ENCODE measurements around the gene NRG2. TPM values are rescaled to one million over a fixed set of nuclear protein-coding genes. Genes with fewer than 3 reads are reported as not detected.

NRG2 gene
- total and polyA plus RNA-seq, 2 of the 4 experiments (the other 2 are of a cell fraction): 0.18 TPM; not detected in 1

DNA sequence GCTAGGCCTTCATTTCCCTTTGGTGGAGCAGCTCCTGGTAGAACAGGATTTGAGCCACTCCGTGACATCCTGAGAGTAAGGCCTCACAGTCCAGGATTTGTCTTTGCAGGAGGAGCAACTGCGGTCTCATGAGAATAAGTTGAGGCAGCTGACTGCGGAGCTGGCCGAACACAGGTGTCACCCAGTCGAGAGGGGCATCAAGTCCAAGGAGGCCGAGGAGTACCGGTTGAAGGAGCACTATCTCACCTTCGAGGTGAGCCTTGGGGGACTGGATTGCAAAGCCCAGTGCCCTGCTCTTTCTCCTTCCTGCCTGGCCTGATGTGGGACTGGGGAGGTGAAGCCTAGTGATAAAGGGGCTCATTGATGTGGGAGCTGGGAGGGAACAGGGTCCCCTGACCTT, 203.2 kb downstream of the NRG2 start:
- dilution Hi-C loops (cut with HindIII; ENCODE audit: low sequenced_read_pairs, unreplicated experiment): no loop called here

More for the DNA sequence above, 203.2 kb downstream of the NRG2 start:
- H3K36me3 ChIP-seq (ENCODE audit: control insufficient read depth, insufficient read depth, low read length): no peaks in the 10 kb centered on the region
- no peak overlapping the region for H2AK5ac ChIP-seq (ENCODE audit: low read depth, low read length)
- H3K4me2 ChIP-seq (ENCODE audit: low read depth, low read length): no peak overlapping the region
- H2BK120ac ChIP-seq (ENCODE audit: low read depth, low read length): no peak overlapping the region
- intact Hi-C loops (cut with micrococcal nuclease) (loop anchor here (5.0 to 10.0 kb wide), 2 partner anchors 33 to 205 kb away; no protein-coding TSS in a partner anchor), in situ Hi-C loops (cut with MboI; ENCODE audit: low sequenced_read_pairs) (loop anchor here (5.0 kb wide), 1 partner anchor 48 kb away; no protein-coding TSS in a partner anchor)
- no peaks in the 10 kb centered on the region for H3K4me1 ChIP-seq (ENCODE audit: control insufficient read depth, insufficient read depth, low read length)
- H3K56ac ChIP-seq (ENCODE audit: extremely low read depth, insufficient read depth, low read length): no peak overlapping the region
- H4K5ac ChIP-seq (ENCODE audit: low read depth, low read length): no peak overlapping the region
- peaks cover 21% of the 10 kb centered on the region for H3K27me3 ChIP-seq (ENCODE audit: control insufficient read depth, insufficient read depth, low read length)
- H3K9ac ChIP-seq (ENCODE audit: low read depth, low read length): no peak overlapping the region
- no peak overlapping the region for H3K18ac ChIP-seq (ENCODE audit: low read depth, low read length)
- no peaks in the 10 kb centered on the region for H3K9me3 ChIP-seq (ENCODE audit: control insufficient read depth, insufficient read depth, low read length)
- no peak overlapping the region for H2AFZ ChIP-seq (replicated peaks; ENCODE audit: low read length, poor library complexity)
- no peak overlapping the region for H4K8ac ChIP-seq (ENCODE audit: low read depth in 2 of 2, low read length in 2 of 2)
- WGBS, 2 experiments (ENCODE audit: extremely low coverage in 2 of 2, insufficient read length in 1 of 2): 67% methylated on average over 5 of the region's 8 CpGs; no CpG with 5 or more reads in 1 of the 2 experiments
- BruUV-seq (replicated peaks): no TSS peak
- ChIA-PET CTCF (no interaction called here), POLR2A (ENCODE audit: unreplicated experiment) (no interaction called here)
- no peak overlapping the region for H2BK20ac ChIP-seq (ENCODE audit: low read depth, low read length)
- H3K4me3 ChIP-seq (ENCODE audit: insufficient read depth, low read depth, low read length): no peak overlapping the region
- no peak overlapping the region for H2BK15ac ChIP-seq (ENCODE audit: low read depth, low read length)
- no peak overlapping the region for H4K91ac ChIP-seq (ENCODE audit: insufficient read depth, low read depth, low read length)
- DNase-seq (no peak), ATAC-seq (ENCODE audit: low read depth) (no peak)
- no peak overlapping the region for H3K23ac ChIP-seq (ENCODE audit: low read depth, low read length)
- no peak overlapping the region for H2BK5ac ChIP-seq (ENCODE audit: low read depth, low read length, poor library complexity, severe bottlenecking)
- H3K4ac ChIP-seq (ENCODE audit: low read depth, low read length): no peak overlapping the region
- H3K9me1 ChIP-seq (ENCODE audit: insufficient read depth, low read length): no peaks in the 10 kb centered on the region
- no peaks in the 10 kb centered on the region for H4K20me1 ChIP-seq (ENCODE audit: insufficient read depth, low read length)
- no peak overlapping the region for H3K14ac ChIP-seq (replicated peaks; ENCODE audit: low read depth, low read length)
- no peak overlapping the region for H2AK9ac ChIP-seq (replicated peaks; ENCODE audit: low read depth, low read length, poor library complexity)
- no peaks in the 10 kb centered on the region for H3K79me1 ChIP-seq (ENCODE audit: low read depth in 1 of 2, low read length in 2 of 2)
- TF ChIP-seq, protein P1, sequence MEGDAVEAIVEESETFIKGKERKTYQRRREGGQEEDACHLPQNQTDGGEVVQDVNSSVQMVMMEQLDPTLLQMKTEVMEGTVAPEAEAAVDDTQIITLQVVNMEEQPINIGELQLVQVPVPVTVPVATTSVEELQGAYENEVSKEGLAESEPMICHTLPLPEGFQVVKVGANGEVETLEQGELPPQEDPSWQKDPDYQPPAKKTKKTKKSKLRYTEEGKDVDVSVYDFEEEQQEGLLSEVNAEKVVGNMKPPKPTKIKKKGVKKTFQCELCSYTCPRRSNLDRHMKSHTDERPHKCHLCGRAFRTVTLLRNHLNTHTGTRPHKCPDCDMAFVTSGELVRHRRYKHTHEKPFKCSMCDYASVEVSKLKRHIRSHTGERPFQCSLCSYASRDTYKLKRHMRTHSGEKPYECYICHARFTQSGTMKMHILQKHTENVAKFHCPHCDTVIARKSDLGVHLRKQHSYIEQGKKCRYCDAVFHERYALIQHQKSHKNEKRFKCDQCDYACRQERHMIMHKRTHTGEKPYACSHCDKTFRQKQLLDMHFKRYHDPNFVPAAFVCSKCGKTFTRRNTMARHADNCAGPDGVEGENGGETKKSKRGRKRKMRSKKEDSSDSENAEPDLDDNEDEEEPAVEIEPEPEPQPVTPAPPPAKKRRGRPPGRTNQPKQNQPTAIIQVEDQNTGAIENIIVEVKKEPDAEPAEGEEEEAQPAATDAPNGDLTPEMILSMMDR (conservative IDR thresholded peaks at IDR 0.05; ENCODE audit: low read depth, low read length): no peak
- TF ChIP-seq POLR2A (IDR thresholded peaks at IDR 0.05; ENCODE audit: low read depth, low read length) (no peak), CEBPB (IDR thresholded peaks at IDR 0.05; ENCODE audit: low read depth, low read length) (no peak), CHD1 (IDR thresholded peaks at IDR 0.05; ENCODE audit: low read depth, low read length) (no peak), RCOR1 (IDR thresholded peaks at IDR 0.05; ENCODE audit: insufficient replicate concordance, low read length) (no peak), RAD21 (IDR thresholded peaks at IDR 0.05; ENCODE audit: low read length) (no peak), MAZ (IDR thresholded peaks at IDR 0.05; ENCODE audit: borderline replicate concordance, low read depth, low read length) (no peak), SMC3 (IDR thresholded peaks at IDR 0.05; ENCODE audit: low read depth, low read length) (no peak), ELK1 (IDR thresholded peaks at IDR 0.05; ENCODE audit: borderline replicate concordance, low read depth, low read length) (no peak), MXI1 (IDR thresholded peaks at IDR 0.05; ENCODE audit: borderline replicate concordance, low read depth, low read length) (no peak)
- no peak overlapping the region for H3K27ac ChIP-seq (ENCODE audit: insufficient read depth, low read length)

All from IMR-90 (cell line).